T-cell (primary cell): ENCODE measurements around the gene ARHGEF28. TPM values are rescaled to one million over a fixed set of nuclear protein-coding genes. Genes with fewer than 3 reads are reported as not detected.

Experiments
- ATAC-seq, 4 experiments: fragments of 200-7000 bp in 3 of 4; fragments of 150-1000 bp in 1 of 4; cut with Tn5 transposase; replicated peaks in 1 of 4; 1 replicate in 3 of 4; 2 replicates in 1 of 4; pipeline ENCODE4 v1.10.0; 2021; ENCODE audit warnings: moderate library complexity in 3 of 4, mild to moderate bottlenecking in 2 of 4, moderate number of reproducible peaks in 1 of 4
- CTCF ChIA-PET, 2 donors: fragments of 300-600 bp; sonication (Branson Sonifier 250); formaldehyde crosslinking; loops; one replicate each; lab custom pipeline; 2022; ENCODE audit warnings: antibody characterized with exemption in 2 of 2; lab: Charles Lee
- POLR2A ChIA-PET, 2 donors: fragments of 300-600 bp; sonication (Branson Sonifier 250); formaldehyde crosslinking; loops; one replicate each; lab custom pipeline; 2022; ENCODE audit warnings: antibody characterized with exemption in 2 of 2; lab: Charles Lee
- DNase-seq, 35 experiments: peaks; one replicate each; pipeline versions ENCODE4 v3.0.0 to v3.0.0-alpha.2; 2013 to 2023
- H3K27ac ChIP-seq: one replicate; pipeline ENCODE4 v1.5.1; 2013; ENCODE audit warnings: low read length
- H3K27me3 ChIP-seq, 2 experiments: replicated peaks in 1 of 2; 1 replicate in 1 of 2; 2 replicates in 1 of 2; pipeline versions ENCODE4 v1.6.1 to v1.7.0; 2013; ENCODE audit warnings: low read length in 1 of 2, mixed read lengths in 1 of 2; ENCODE audit not compliant: control insufficient read depth in 2 of 2, insufficient read depth in 2 of 2; ENCODE audit errors: extremely low read depth in 1 of 2
- H3K36me3 ChIP-seq, 2 donors: 1 replicate in 1 of 2; 2 replicates in 1 of 2; pipeline versions ENCODE4 v1.6.1 to v1.7.0; 2013; ENCODE audit warnings: low read length in 1 of 2; ENCODE audit not compliant: control insufficient read depth in 2 of 2, insufficient read depth in 1 of 2; ENCODE audit errors: extremely low read depth in 1 of 2
- H3K4me1 ChIP-seq, 2 experiments: 1 replicate in 1 of 2; 2 replicates in 1 of 2; pipeline versions ENCODE4 v1.6.1 to v1.7.0; 2013; ENCODE audit warnings: low read length in 2 of 2, mixed read lengths in 1 of 2; ENCODE audit not compliant: insufficient read depth in 2 of 2, control insufficient read depth in 1 of 2; ENCODE audit errors: extremely low read depth in 1 of 2
- H3K4me3 ChIP-seq, 2 donors: 1 replicate in 1 of 2; 2 replicates in 1 of 2; pipeline versions ENCODE4 v1.5.1 to v1.7.0; 2013; ENCODE audit warnings: mild to moderate bottlenecking in 2 of 2, low read length in 1 of 2, moderate library complexity in 1 of 2; ENCODE audit not compliant: control insufficient read depth in 1 of 2; ENCODE audit errors: extremely low read depth in 1 of 2
- H3K9me3 ChIP-seq: 2 replicates; pipeline ENCODE4 v1.7.0; 2013
- H3K27ac Mint-ChIP-seq, 2 donors: one replicate each; pipeline ENCODE4 v1.8.0; 2020 to 2021; ENCODE audit warnings: mild to moderate bottlenecking in 2 of 2, mixed read lengths in 2 of 2
- H3K27me3 Mint-ChIP-seq, 2 donors: one replicate each; pipeline ENCODE4 v1.8.0; 2021 to 2022; ENCODE audit warnings: mixed read lengths in 2 of 2
- H3K36me3 Mint-ChIP-seq: one replicate; pipeline ENCODE4 v1.8.0; 2021; ENCODE audit warnings: mixed read lengths
- H3K4me1 Mint-ChIP-seq, 3 donors: one replicate each; pipeline ENCODE4 v1.8.0; 2020 to 2022; ENCODE audit warnings: mixed read lengths in 3 of 3, mild to moderate bottlenecking in 1 of 3
- H3K4me3 Mint-ChIP-seq, 3 donors: one replicate each; pipeline ENCODE4 v1.8.0; 2020 to 2022; ENCODE audit warnings: mild to moderate bottlenecking in 3 of 3, mixed read lengths in 3 of 3, moderate library complexity in 3 of 3
- H3K9me3 Mint-ChIP-seq, 3 donors: one replicate each; pipeline ENCODE4 v1.8.0; 2020 to 2022; ENCODE audit warnings: mixed read lengths in 3 of 3
- WGBS: methylation state at CpG from one replicate; pipeline ENCODE4 v1.1.5; 2013; ENCODE audit warnings: missing lambda C conversion rate; ENCODE audit not compliant: insufficient coverage; 5-methylcytosine and 5-hydroxymethylcytosine counted together
- total RNA-seq, 35 experiments: library from RNA in 6 of 35; stranded (reverse) in 6 of 35; fragments of 120-200 nt in 1 of 35; gene quantifications; one replicate each; pipeline versions ENCODE4 v1.2.1 to v1.2.4 and lab custom pipeline; 2013 to 2026

Gene ARHGEF28
- total RNA-seq, 5 donors from 2014 or later (not counting 1 experiment from before 2014, with no cell fraction given): 0.05 to 0.73 (median 0.36) TPM

DNA sequence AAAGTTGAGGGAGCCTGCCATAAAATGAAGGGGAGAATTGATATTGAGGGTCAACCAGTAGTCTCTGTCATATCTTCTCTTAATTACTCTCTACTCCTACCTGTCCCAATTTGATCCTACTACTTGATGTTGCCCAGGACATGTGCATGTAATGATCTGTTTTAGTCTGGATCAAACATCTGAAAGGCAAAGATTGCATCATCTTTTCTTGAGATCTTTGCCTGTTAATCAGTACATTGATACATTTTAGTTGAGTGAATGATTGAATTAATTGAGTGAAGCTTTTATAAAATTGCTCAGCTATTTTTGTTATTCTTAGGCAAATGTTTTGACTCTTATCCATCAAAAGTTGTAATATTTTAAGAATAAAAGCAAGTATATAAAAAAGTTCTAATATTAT lies 21.7 kb downstream of the ARHGEF28 start:
- no peaks in the 10 kb centered on the region for H3K36me3 Mint-ChIP-seq
- H3K27ac Mint-ChIP-seq: no peak overlapping the region
- peaks cover 3 to 4% of the 10 kb centered on the region in 2 experiments for H3K27me3 ChIP-seq
- H3K4me3 ChIP-seq: no peak overlapping the region
- H3K4me3 Mint-ChIP-seq: no peak overlapping the region
- H3K4me1 Mint-ChIP-seq: no peaks in the 10 kb centered on the region
- ATAC-seq: no peak
- no peak overlapping the region for H3K27ac ChIP-seq
- H3K27me3 Mint-ChIP-seq: peaks cover 21 to 30% of the 10 kb centered on the region in 2 donors
- H3K4me1 ChIP-seq: no peaks in the 10 kb centered on the region
- no peaks in the 10 kb centered on the region for H3K9me3 ChIP-seq
- ChIA-PET CTCF (no interaction called here), POLR2A (no interaction called here)
- no peak for DNase-seq
- no peaks in the 10 kb centered on the region for H3K9me3 Mint-ChIP-seq
- no peaks in the 10 kb centered on the region for H3K36me3 ChIP-seq

DNA sequence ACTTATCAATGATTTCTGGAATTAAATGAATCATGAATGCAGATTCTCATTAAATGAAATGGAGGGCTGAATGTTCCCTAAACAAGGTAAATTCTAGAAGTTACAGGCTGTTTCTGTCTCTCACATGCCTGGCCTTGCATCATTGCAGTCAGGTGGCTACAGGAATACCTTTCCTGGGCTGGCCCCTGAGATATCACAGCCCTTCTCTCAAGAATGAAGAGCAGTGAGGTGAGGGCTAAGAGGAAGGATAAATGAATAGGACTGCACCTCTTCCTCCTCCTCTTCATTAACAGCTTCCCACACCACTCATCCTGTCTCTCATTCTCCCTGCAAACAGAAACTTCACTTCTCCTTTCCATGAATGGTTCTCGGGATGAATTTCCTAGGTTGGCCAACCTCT lies 22.5 kb downstream of the ARHGEF28 start:
- Histone ChIP-seq H3K27ac (no peak overlapping the region), H3K4me1 (no peaks in the 10 kb centered on the region), H3K36me3 (no peaks in the 10 kb centered on the region), H3K9me3 (no peaks in the 10 kb centered on the region), H3K4me3 (no peak overlapping the region), H3K27me3 (peaks cover 2 to 3% of the 10 kb centered on the region in 2 experiments)
- WGBS: no CpG with 5 or more reads among the region's 1 CpG
- ChIA-PET CTCF (no interaction called here), POLR2A (no interaction called here)
- DNase-seq (no peak), ATAC-seq (no peak)
- Mint-ChIP-seq H3K9me3 (no peaks in the 10 kb centered on the region), H3K4me1 (no peaks in the 10 kb centered on the region), H3K36me3 (no peaks in the 10 kb centered on the region), H3K27me3 (peaks cover 21 to 30% of the 10 kb centered on the region in 2 donors), H3K27ac (no peak overlapping the region), H3K4me3 (no peak overlapping the region)

DNA sequence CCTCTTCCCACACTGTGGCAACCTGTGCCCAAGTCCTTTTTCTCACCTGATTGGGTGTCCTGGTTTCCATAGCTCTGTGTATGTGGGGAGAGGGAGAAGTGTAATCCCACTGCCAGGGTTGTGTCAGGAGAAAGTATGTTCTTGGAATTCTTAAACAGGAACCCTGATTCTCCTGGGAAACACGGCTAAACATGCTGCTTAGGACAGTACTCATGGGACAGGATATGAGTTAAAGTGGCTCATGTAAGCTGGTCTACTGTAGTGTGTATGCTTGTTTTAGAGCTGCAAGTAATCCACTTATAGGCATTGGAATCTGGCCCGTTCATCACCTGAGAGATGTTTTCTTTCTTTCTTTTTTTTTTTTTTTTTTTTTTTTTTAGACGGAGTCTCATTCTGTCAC lies 23.9 kb downstream of the ARHGEF28 start:
- CTCF ChIA-PET: interaction anchor here (0.6 to 0.7 kb wide), 2 partner anchors 417 to 523 kb away, joined by 6 to 11 read pairs; no protein-coding TSS in a partner anchor
- no peak for DNase-seq
- POLR2A ChIA-PET: no interaction called here
- Histone ChIP-seq H3K9me3 (no peaks in the 10 kb centered on the region), H3K36me3 (no peaks in the 10 kb centered on the region), H3K27ac (no peak overlapping the region), H3K4me1 (no peaks in the 10 kb centered on the region), H3K4me3 (no peak overlapping the region), H3K27me3 (peaks cover 3% of the 10 kb centered on the region in 2 experiments)
- Mint-ChIP-seq H3K27me3 (peaks cover 18 to 23% of the 10 kb centered on the region in 2 donors), H3K4me3 (no peak overlapping the region), H3K4me1 (no peaks in the 10 kb centered on the region), H3K36me3 (no peaks in the 10 kb centered on the region), H3K9me3 (no peaks in the 10 kb centered on the region), H3K27ac (no peak overlapping the region)
- WGBS: no CpG with 5 or more reads among the region's 3 CpGs
- ATAC-seq: no peak

DNA sequence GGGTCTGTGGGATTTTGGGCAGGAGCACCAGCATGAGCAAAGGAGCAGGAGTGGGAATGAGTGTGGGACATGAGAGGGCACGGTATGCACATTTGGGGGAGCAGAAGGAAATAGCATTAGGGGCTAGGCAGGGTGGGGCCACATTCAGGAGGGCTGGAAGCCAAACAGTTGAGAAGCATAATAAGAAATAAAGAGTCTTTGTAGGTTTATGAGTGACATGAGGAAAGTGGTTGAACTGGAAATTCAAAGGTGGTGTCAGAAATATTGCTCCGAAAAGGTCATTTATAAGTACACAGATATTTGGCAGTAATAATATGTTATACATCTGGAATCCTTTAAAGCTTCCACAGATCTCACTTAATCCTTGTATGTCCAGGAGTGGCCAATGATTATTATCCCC lies 26.4 kb downstream of the ARHGEF28 start:
- Mint-ChIP-seq H3K4me1 (no peaks in the 10 kb centered on the region), H3K9me3 (no peaks in the 10 kb centered on the region), H3K27ac (no peak overlapping the region), H3K27me3 (peaks cover 12 to 15% of the 10 kb centered on the region in 2 donors), H3K36me3 (no peaks in the 10 kb centered on the region), H3K4me3 (no peak overlapping the region)
- no peak overlapping the region for H3K4me3 ChIP-seq
- no peaks in the 10 kb centered on the region for H3K36me3 ChIP-seq
- POLR2A ChIA-PET: no interaction called here
- H3K27ac ChIP-seq: no peak overlapping the region
- peaks cover 3% of the 10 kb centered on the region in 2 experiments for H3K27me3 ChIP-seq
- H3K9me3 ChIP-seq: no peaks in the 10 kb centered on the region
- no peak for ATAC-seq
- DNase-seq: no peak
- CTCF ChIA-PET: no interaction called here
- 60% methylated on average over 1 of the region's 2 CpGs for WGBS
- no peaks in the 10 kb centered on the region for H3K4me1 ChIP-seq

DNA sequence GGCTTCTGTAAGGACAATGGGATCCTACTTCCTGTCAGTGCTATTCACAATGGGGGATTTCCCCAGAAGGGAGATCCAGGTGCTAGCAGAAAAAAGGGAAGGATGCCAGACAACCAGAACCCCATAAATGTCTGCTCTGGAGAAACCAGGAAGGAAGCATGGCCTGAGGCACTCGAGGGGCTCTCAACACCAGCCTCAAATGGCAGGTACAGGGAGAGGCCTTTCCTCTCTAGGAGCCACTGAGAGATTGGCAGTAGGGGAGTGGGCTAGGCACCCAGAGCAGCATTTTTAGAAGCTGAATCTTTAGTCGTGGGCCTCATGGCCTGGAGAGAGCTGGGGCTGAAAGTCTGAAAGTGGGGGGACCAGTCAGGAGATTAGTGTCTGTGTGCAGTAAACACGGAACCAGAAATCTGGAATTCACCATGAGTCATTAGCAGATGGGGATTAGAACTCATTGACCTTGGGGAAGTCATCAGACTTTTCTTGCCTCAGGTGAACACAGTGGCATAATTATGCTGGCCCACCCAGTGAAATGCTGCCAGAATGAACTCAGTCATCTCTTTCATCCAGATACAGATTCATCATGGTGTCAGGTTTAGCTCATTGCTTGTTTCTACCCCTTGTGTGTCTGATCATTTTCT lies 28.3 kb downstream of the ARHGEF28 start:
- Histone ChIP-seq H3K4me1 (no peaks in the 10 kb centered on the region), H3K27ac (no peak overlapping the region), H3K36me3 (no peaks in the 10 kb centered on the region), H3K27me3 (peaks cover 0 to 3% of the 10 kb centered on the region in 2 experiments), H3K4me3 (no peak overlapping the region), H3K9me3 (no peaks in the 10 kb centered on the region)
- POLR2A ChIA-PET: no interaction called here
- Mint-ChIP-seq H3K27me3 (peaks cover 8 to 11% of the 10 kb centered on the region in 2 donors), H3K27ac (no peak overlapping the region), H3K36me3 (no peaks in the 10 kb centered on the region), H3K9me3 (no peaks in the 10 kb centered on the region), H3K4me3 (no peak overlapping the region), H3K4me1 (no peaks in the 10 kb centered on the region)
- no peak for DNase-seq
- CTCF ChIA-PET: no interaction called here
- WGBS: 13% methylated on average over 1 of the region's 3 CpGs
- no peak for ATAC-seq

DNA sequence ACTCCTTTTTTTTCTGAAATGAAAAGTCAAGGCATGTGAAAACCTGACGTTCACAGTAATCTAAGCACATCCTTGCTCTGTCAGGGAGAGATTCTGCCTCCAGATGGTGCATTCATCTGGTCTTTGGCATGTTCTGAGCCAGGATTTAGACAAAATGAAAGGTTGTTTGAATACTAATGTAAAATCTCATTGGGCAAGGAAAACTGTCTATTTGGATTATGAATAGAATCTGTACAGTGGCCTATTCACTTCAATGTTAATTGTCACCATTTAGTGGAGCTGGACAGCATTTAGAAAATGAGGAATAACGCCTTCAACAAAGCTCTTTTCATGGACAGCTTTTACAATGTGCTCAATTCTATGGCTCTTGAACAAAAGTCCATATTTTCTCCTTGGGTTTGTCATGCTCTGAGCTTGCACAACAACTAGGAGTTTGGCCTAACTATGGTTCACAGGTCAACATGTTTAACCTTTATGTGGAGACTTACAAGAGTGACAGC lies 28.9 kb downstream of the ARHGEF28 start:
- peaks cover 0 to 3% of the 10 kb centered on the region in 2 experiments for H3K27me3 ChIP-seq
- no peaks in the 10 kb centered on the region for H3K36me3 ChIP-seq

More for the DNA sequence above, 28.9 kb downstream of the ARHGEF28 start:
- Histone ChIP-seq H3K9me3 (no peaks in the 10 kb centered on the region), H3K27ac (no peak overlapping the region), H3K4me1 (no peaks in the 10 kb centered on the region), H3K4me3 (no peak overlapping the region)
- no peaks in the 10 kb centered on the region for H3K36me3 Mint-ChIP-seq
- H3K27me3 Mint-ChIP-seq: peaks cover 10 to 11% of the 10 kb centered on the region in 2 donors
- H3K4me3 Mint-ChIP-seq: no peak overlapping the region
- ChIA-PET CTCF (no interaction called here), POLR2A (no interaction called here)
- DNase-seq: no peak
- ATAC-seq: no peak
- H3K9me3 Mint-ChIP-seq: no peaks in the 10 kb centered on the region
- 71% methylated on average over 1 of the region's 2 CpGs for WGBS
- no peaks in the 10 kb centered on the region for H3K4me1 Mint-ChIP-seq
- H3K27ac Mint-ChIP-seq: no peak overlapping the region
